Stomach smooth muscle (tissue), 2 donors: ENCODE measurements around the gene GEMIN7.

Experiments used
- H3K27ac ChIP-seq: one replicate; pipeline ENCODE4 v1.7.0; 2013; ENCODE audit warnings: mild to moderate bottlenecking, low read length, inconsistent platforms
- H3K27me3 ChIP-seq, 2 donors: one replicate each; pipeline ENCODE4 v1.7.0; 2013; ENCODE audit warnings: low read length in 2 of 2; ENCODE audit not compliant: insufficient read depth in 2 of 2, control insufficient read depth in 1 of 2
- H3K36me3 ChIP-seq, 2 donors: one replicate each; pipeline ENCODE4 v1.7.0; 2013; ENCODE audit warnings: low read length in 2 of 2; ENCODE audit not compliant: control insufficient read depth in 2 of 2, insufficient read depth in 2 of 2
- H3K4me1 ChIP-seq: one replicate; pipeline ENCODE4 v1.7.0; 2013; ENCODE audit warnings: low read length; ENCODE audit not compliant: control insufficient read depth, insufficient read depth
- H3K4me3 ChIP-seq, 2 donors: one replicate each; pipeline ENCODE4 v1.7.0; 2013; ENCODE audit warnings: low read length in 2 of 2
- H3K9ac ChIP-seq, 2 donors: one replicate each; pipeline ENCODE4 v1.7.0; 2013; ENCODE audit warnings: low read length in 2 of 2, mild to moderate bottlenecking in 1 of 2
- H3K9me3 ChIP-seq, 2 donors: one replicate each; pipeline ENCODE4 v1.7.0; 2013; ENCODE audit warnings: low read length in 2 of 2; ENCODE audit not compliant: control insufficient read depth in 2 of 2
- donor health status: healthy.
- donor health status: Pancreatic carcinoma.

GEMIN7 gene

GRCh38 chr19:45119582-45119981 is 40.5 kb downstream of the GEMIN7 start:
- no peaks in the 10 kb centered on the region for H3K9me3 ChIP-seq
- peaks cover 5% of the 10 kb centered on the region for H3K4me1 ChIP-seq
- H3K27me3 ChIP-seq, result no peaks in the 10 kb centered on the region
- H3K36me3 ChIP-seq, result peaks cover 0 to 2% of the 10 kb centered on the region in 2 donors
- no peak overlapping the region for H3K9ac ChIP-seq
- H3K4me3 ChIP-seq, result no peak overlapping the region
- no peak overlapping the region for H3K27ac ChIP-seq

- Histone ChIP-seq H3K27ac (no peak overlapping the region), H3K9ac (no peak overlapping the region), H3K4me3 (no peak overlapping the region), H3K36me3 (peaks cover 0 to 2% of the 10 kb centered on the region in 2 donors), H3K4me1 (peaks cover 5% of the 10 kb centered on the region), H3K9me3 (no peaks in the 10 kb centered on the region), H3K27me3 (no peaks in the 10 kb centered on the region)
Observed at GRCh38 chr19:45121827-45122345, 42.8 kb downstream of the GEMIN7 start.

- Histone ChIP-seq H3K4me3 (no peak overlapping the region), H3K9me3 (no peaks in the 10 kb centered on the region), H3K36me3 (peaks cover 0 to 2% of the 10 kb centered on the region in 2 donors), H3K9ac (no peak overlapping the region), H3K27ac (no peak overlapping the region), H3K4me1 (no peaks in the 10 kb centered on the region), H3K27me3 (no peaks in the 10 kb centered on the region)
Observed at GRCh38 chr19:45122832-45123231, 43.8 kb downstream of the GEMIN7 start.

- Histone ChIP-seq H3K4me1 (no peaks in the 10 kb centered on the region), H3K9ac (no peak overlapping the region), H3K9me3 (no peaks in the 10 kb centered on the region), H3K36me3 (peaks cover 0 to 2% of the 10 kb centered on the region in 2 donors), H3K27me3 (no peaks in the 10 kb centered on the region), H3K4me3 (no peak overlapping the region), H3K27ac (no peak overlapping the region)
Observed at GRCh38 chr19:45123440-45123850, 44.4 kb downstream of the GEMIN7 start.

GRCh38 chr19:45124021-45124420 is 45.0 kb downstream of the GEMIN7 start:
- Histone ChIP-seq H3K4me3 (no peak overlapping the region), H3K9ac (no peak overlapping the region), H3K27me3 (no peaks in the 10 kb centered on the region), H3K4me1 (no peaks in the 10 kb centered on the region), H3K9me3 (no peaks in the 10 kb centered on the region), H3K36me3 (peaks cover 2 to 3% of the 10 kb centered on the region in 2 donors), H3K27ac (no peak overlapping the region)

GRCh38 chr19:45125360-45125759 is 46.3 kb downstream of the GEMIN7 start:
- Histone ChIP-seq H3K27ac (no peak overlapping the region), H3K36me3 (peaks cover 2 to 3% of the 10 kb centered on the region in 2 donors), H3K9me3 (no peaks in the 10 kb centered on the region), H3K9ac (no peak overlapping the region), H3K4me1 (no peaks in the 10 kb centered on the region), H3K27me3 (no peaks in the 10 kb centered on the region), H3K4me3 (no peak overlapping the region)

GRCh38 chr19:45125975-45126493 is 47.0 kb downstream of the GEMIN7 start:
- H3K9ac ChIP-seq, result no peak overlapping the region
- H3K4me3 ChIP-seq, result no peak overlapping the region
- H3K27ac ChIP-seq, result no peak overlapping the region
- H3K27me3 ChIP-seq, result no peaks in the 10 kb centered on the region
- H3K4me1 ChIP-seq, result no peaks in the 10 kb centered on the region
- H3K36me3 ChIP-seq, result peaks cover 2 to 3% of the 10 kb centered on the region in 2 donors
- H3K9me3 ChIP-seq, result no peaks in the 10 kb centered on the region

- Histone ChIP-seq H3K36me3 (peaks cover 2 to 3% of the 10 kb centered on the region in 2 donors), H3K9me3 (no peaks in the 10 kb centered on the region), H3K4me3 (no peak overlapping the region), H3K4me1 (no peaks in the 10 kb centered on the region), H3K9ac (no peak overlapping the region), H3K27ac (no peak overlapping the region), H3K27me3 (no peaks in the 10 kb centered on the region)
Observed at GRCh38 chr19:45126654-45127053, 47.6 kb downstream of the GEMIN7 start.

- H3K9me3 ChIP-seq, result no peaks in the 10 kb centered on the region
- H3K4me1 ChIP-seq, result no peaks in the 10 kb centered on the region
- H3K36me3 ChIP-seq, result peaks cover 2 to 3% of the 10 kb centered on the region in 2 donors
- H3K9ac ChIP-seq, result no peak overlapping the region
- no peak overlapping the region for H3K4me3 ChIP-seq
- H3K27me3 ChIP-seq, result no peaks in the 10 kb centered on the region
- no peak overlapping the region for H3K27ac ChIP-seq
Observed at GRCh38 chr19:45128146-45128545, 49.1 kb downstream of the GEMIN7 start.

- H3K27ac ChIP-seq, result no peak overlapping the region
- no peaks in the 10 kb centered on the region for H3K27me3 ChIP-seq
- no peak overlapping the region for H3K4me3 ChIP-seq
- H3K4me1 ChIP-seq, result no peaks in the 10 kb centered on the region
- no peaks in the 10 kb centered on the region for H3K9me3 ChIP-seq
- peaks cover 2 to 3% of the 10 kb centered on the region in 2 donors for H3K36me3 ChIP-seq
- H3K9ac ChIP-seq, result no peak overlapping the region
Observed at GRCh38 chr19:45128806-45129205, 49.7 kb downstream of the GEMIN7 start.

GRCh38 chr19:45130236-45130635 is 51.2 kb downstream of the GEMIN7 start:
- Histone ChIP-seq H3K9ac (no peak overlapping the region), H3K36me3 (peaks cover 2 to 3% of the 10 kb centered on the region in 2 donors), H3K27ac (no peak overlapping the region), H3K27me3 (no peaks in the 10 kb centered on the region), H3K4me3 (no peak overlapping the region), H3K9me3 (no peaks in the 10 kb centered on the region), H3K4me1 (no peaks in the 10 kb centered on the region)
